ENCODE data around the gene PRRT2. TPM values are rescaled to one million over a fixed set of nuclear protein-coding genes. Genes with fewer than 3 reads are reported as not detected.

The PRRT2 gene
- total and polyA plus RNA-seq, 2 experiments from 2014 or later = 13.3 to 16.6 TPM

DNA sequence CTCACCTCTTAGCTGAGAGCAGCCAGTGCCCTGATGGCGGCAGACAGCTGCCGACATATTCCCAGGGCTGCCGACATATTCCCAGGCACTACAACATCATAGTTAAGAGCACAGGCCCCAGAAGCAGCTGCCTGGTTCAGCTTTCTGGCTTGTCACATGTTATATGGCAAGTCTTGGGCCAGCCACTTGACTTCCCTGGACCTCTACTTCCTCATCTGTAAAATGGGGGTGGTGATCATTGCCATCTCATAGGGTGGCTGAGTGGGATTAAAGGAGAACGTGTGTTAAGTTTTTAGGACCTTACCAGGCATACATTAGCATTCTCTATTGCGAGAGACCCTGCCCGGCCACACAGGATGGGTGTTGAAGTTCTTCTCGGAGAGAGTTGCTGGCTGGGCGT, 31.9 kb downstream of the PRRT2 start (continued):
- TF ChIP-seq ZNF462 (CRISPR knock-in tag; IDR thresholded peaks at IDR 0.05) = no peak
- TF ChIP-seq EZH2 (IDR thresholded peaks at IDR 0.05; ENCODE audit: low read depth, unreplicated experiment) = no peak
- no peak for TF ChIP-seq REST (IDR thresholded peaks at IDR 0.05; ENCODE audit: unreplicated experiment)

- Histone ChIP-seq H3K36me3 (ENCODE audit: insufficient read depth) (no peaks in the 10 kb centered on the region), H4K20me1 (replicated peaks; ENCODE audit: insufficient read depth) (no peaks in the 10 kb centered on the region), H3K27ac (ENCODE audit: low read depth) (no peak overlapping the region), H3K4me2 (no peak overlapping the region), H3F3A (replicated peaks; ENCODE audit: low read depth) (no peaks in the 10 kb centered on the region), H3K27me3 (ENCODE audit: insufficient read depth) (no peaks in the 10 kb centered on the region), H3K79me2 (replicated peaks; ENCODE audit: insufficient read depth) (no peaks in the 10 kb centered on the region), H3K4me1 (ENCODE audit: insufficient read depth) (no peaks in the 10 kb centered on the region), H3K4me3 (no peak overlapping the region), H3K9me2 (ENCODE audit: insufficient read depth) (no peaks in the 10 kb centered on the region), H2AFZ (no peak overlapping the region)
- peaks cover 9% of the 10 kb centered on the region for H3K27me3 Mint-ChIP-seq (ENCODE audit: insufficient read depth, low read depth, poor library complexity)
- H3K9me3 Mint-ChIP-seq = no peaks in the 10 kb centered on the region; the same call in 2 of the 3 replicates
- no peak overlapping the region for H3K4me3 Mint-ChIP-seq
- ATAC-seq (no peak), DNase-seq (ENCODE audit: low spot score) (no peak)
- TF ChIP-seq ZNF114 (CRISPR knock-in tag; IDR thresholded peaks at IDR 0.05) = no peak
- no peaks in the 10 kb centered on the region for H3K36me3 Mint-ChIP-seq (ENCODE audit: low read depth)
- no peak overlapping the region for H3K27ac Mint-ChIP-seq
- peaks cover 8% of the 10 kb centered on the region; the same call in 2 of the 3 replicates for H3K4me1 Mint-ChIP-seq
Measured at GRCh38 chr16:29844575-29845331, 32.8 kb downstream of the PRRT2 start.

Data from GM23338 (cell line).